Ovary (tissue), 3 donors: ENCODE measurements around the gene JAK1.

Experiments
- CTCF ChIP-seq, 3 donors: fragments of 450-650 bp in 2 of 3; fragments of 200-600 bp in 1 of 3; IDR thresholded peaks; one replicate each; pipeline versions ENCODE4 v1.5.1 to v1.8.0; 2016 to 2022; ENCODE audit warnings: antibody characterized with exemption in 3 of 3, mild to moderate bottlenecking in 1 of 3
- EP300 ChIP-seq: sonication (generic); formaldehyde crosslinking; IDR thresholded peaks from one replicate; pipeline ENCODE4 v1.6.1; 2017; ENCODE audit warnings: antibody characterized with exemption
- POLR2A ChIP-seq: fragments of 450-650 bp; IDR thresholded peaks from one replicate; pipeline ENCODE4 v1.6.1; 2017; ENCODE audit warnings: antibody characterized with exemption, mild to moderate bottlenecking, moderate library complexity
- donor health status: DM: no; HTN: no; CAD: no.

DNA sequence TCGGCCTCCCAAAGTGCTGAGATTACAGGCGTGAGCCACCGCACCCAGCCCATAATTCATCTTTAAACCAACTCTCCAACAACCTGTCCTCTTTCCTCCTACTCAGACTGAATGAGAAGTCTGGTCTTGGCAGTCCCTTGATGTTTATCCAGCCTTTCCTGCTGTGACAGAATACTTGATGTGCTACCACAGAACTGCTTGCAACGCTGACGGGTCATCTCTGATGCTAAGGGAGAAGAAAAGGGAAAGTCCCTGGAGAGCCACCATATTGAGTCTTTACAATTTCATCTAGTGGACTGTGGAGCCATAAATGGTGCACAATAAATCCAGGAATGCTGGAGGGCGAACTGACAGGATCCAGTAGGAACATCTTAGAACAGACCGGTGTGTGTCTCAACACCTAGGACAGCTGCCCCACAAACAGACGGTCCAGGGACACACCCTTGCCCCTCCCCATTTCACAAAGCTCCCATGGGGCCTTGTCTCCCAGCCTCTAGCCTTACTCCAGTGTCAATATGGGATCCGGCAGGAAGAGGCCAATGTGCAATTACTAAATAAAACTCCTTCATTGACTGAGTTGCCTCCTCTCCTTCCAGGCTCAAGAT is 30.7 kb downstream of the JAK1 start:
- TF ChIP-seq CTCF (IDR thresholded peaks at IDR 0.05) (no peak), POLR2A (no peak), EP300 (no peak)
